DLD1 (cell line): ENCODE measurements around the gene SLC6A18.

Experiments
- in situ Hi-C: cut with HindIII; loops from 2 replicates; pipeline ENCODE4 v1.10.0; 2017; ENCODE audit warnings: low sequenced_read_pairs

SLC6A18 gene

DNA sequence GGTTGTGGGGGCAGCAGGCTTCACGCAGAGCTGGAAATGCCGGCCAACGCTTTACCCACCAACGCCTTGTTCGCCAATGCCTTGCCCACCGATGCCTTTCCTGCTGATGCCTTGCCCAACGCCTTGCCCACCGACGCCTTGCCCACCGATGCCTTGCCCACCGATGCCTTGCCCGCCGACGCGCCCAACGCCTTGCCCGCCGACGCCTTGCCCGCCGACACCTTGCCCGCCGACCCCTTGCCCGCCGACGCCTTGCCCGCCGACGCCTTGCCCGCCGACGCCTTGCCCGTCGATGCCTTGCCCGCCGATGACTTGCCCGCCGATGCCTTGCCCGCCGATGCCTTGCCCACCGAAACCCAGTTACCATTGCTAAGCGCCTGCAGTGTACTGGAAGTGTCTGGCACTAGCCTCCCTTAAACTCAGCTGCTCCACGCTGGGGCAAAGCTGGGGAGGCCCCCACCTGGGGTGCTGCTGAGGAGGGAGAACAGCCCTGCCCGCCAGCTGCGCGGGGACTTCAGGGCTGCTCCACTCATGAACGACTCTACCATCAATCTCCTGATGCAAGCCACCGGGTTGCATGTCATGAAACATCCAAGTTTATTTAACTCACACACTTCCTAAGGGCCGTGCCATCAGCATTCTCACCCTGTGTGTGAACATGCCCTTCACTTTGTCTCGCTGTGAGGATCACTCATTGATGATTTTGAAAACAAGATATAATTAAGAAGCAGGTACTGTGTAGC lies 1.8 kb downstream of the SLC6A18 start:
- in situ Hi-C loops = loop anchor here (10.0 kb wide), 1 partner anchor 88 kb away; no protein-coding TSS in a partner anchor

GRCh38 chr5:1227667-1228066 lies 2.5 kb downstream of the SLC6A18 start:
- in situ Hi-C loops = loop anchor here (10.0 kb wide), 1 partner anchor 87 kb away; no protein-coding TSS in a partner anchor

DNA sequence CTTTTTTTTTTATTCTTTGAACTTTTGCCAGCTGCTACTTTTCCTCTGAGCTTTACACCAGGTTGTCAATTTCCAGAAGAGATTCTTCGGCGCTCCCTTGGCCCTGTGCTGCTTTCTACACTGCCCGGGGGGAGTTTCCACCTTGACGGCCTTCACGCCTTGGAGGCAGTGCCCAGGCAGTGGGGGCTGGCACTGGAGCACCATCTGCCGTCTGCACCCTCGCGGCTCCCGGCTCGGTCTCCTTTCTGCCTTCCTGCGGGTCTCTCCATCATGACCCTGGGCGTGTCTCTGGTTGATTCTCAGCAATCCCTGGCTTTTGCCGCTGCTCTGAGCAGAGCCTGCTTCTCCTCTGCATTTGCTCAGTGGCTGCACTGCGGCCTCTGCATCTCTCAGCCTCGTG lies 2.9 kb downstream of the SLC6A18 start:
- in situ Hi-C loops = loop anchor here (10.0 kb wide), 1 partner anchor 87 kb away; no protein-coding TSS in a partner anchor

- in situ Hi-C loops = loop anchor here (10.0 kb wide), 1 partner anchor 86 kb away; no protein-coding TSS in a partner anchor
These were observed 3.8 kb downstream of the SLC6A18 start for GRCh38 chr5:1229023-1229422.

- in situ Hi-C loops = loop anchor here (10.0 kb wide), 1 partner anchor 85 kb away; no protein-coding TSS in a partner anchor
These were observed 4.6 kb downstream of the SLC6A18 start for GRCh38 chr5:1229822-1230221.

- in situ Hi-C loops = no loop called here
These were observed 5.4 kb downstream of the SLC6A18 start for GRCh38 chr5:1230551-1230950.

GRCh38 chr5:1231354-1231905 lies 6.2 kb downstream of the SLC6A18 start:
- in situ Hi-C loops = no loop called here

- in situ Hi-C loops = no loop called here
These were observed 7.6 kb downstream of the SLC6A18 start for GRCh38 chr5:1232780-1233179.

- in situ Hi-C loops = no loop called here
These were observed 10.2 kb downstream of the SLC6A18 start for GRCh38 chr5:1235379-1235778.

DNA sequence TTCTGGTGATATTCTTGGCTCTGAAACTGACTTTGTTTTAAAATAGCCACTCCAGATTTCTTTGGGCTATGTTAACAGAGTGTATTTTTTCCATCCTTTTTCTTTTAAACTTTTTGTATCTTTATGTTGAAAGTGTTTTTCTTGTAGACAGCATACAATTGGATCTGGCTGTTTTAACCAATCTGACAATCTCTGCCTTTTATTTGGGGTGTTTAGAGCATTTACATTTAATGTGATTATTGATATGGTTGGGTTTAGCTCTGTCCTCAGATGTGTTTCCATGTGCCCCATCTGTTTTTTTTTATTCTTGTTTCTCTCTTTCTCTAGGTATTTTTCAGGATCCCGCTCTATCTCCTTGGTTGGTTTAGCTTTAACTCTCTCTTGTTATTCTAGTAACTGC lies 10.7 kb downstream of the SLC6A18 start:
- in situ Hi-C loops = no loop called here

DNA sequence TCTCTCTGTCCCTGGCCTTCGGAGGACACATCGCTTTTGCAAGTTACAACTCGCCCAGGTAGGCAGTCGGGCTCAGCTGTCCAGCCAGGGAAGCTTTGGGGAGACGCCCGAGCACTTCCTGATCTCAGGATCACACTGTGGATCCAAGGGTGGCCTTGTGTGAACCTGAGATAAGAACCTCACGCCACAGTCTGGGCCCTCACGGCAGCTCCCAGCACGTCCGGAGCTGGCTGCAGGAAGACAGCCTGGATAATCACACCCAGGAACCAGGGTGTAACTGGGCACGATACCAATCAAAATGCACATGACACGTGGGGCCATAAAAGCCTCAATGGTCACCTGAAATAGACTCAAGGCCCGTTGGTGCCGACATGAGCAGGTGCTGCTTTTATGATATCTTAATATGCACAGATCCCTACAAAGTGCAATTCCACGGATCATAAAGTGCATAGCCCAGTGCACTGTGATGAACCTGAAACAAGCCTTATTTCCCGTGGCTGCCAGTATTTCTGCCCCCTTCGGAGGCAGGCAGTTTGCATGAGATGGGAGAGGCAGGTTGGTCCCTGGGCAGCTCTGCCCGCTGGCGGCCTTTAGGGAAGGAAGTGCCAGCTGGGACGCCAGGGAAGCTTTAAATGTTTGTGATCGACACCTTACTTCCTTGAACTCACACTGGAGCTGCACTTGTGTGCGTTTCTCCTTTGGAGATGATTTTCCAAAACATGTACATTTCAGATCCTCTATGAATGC lies 14.5 kb downstream of the SLC6A18 start:
- in situ Hi-C loops = no loop called here

DNA sequence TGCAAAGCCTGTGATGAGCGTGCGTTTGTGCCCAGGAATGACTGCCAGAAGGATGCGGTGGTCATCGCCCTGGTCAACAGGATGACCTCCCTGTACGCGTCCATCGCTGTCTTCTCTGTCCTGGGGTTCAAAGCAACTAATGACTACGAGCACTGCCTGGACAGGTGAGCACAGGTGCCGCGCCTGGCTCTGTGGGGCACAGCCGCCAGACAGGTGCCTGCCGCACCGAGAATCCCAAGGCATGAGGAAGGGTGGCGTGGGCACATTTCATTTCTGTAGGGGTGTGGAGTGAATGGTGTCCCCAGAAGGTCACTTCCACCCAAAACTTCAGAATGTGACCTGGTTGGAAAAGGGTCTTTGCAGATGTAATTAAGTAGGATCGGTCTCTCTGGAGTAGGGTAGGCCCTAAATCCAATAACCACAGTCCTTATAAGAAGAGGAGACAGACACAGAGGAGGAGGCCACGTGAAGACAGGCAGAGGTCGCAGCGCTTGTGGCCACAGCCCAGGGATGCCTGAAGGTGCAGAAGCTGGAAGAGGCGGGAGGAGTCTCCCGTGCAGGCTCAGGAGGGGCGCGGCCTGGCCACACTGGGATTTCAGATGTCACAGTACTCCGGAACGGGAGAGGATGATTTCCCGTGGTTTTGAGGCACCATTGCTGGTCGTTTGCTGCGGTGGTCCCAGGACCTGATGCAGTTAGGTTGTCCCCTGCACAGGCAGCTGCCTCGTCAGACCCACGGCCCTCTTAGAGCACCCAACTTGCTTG lies 15.5 kb downstream of the SLC6A18 start:
- in situ Hi-C loops = no loop called here

- in situ Hi-C loops = no loop called here
These were observed 16.4 kb downstream of the SLC6A18 start for GRCh38 chr5:1241509-1242080.

- in situ Hi-C loops = no loop called here
These were observed 17.7 kb downstream of the SLC6A18 start for GRCh38 chr5:1242733-1243486.

DNA sequence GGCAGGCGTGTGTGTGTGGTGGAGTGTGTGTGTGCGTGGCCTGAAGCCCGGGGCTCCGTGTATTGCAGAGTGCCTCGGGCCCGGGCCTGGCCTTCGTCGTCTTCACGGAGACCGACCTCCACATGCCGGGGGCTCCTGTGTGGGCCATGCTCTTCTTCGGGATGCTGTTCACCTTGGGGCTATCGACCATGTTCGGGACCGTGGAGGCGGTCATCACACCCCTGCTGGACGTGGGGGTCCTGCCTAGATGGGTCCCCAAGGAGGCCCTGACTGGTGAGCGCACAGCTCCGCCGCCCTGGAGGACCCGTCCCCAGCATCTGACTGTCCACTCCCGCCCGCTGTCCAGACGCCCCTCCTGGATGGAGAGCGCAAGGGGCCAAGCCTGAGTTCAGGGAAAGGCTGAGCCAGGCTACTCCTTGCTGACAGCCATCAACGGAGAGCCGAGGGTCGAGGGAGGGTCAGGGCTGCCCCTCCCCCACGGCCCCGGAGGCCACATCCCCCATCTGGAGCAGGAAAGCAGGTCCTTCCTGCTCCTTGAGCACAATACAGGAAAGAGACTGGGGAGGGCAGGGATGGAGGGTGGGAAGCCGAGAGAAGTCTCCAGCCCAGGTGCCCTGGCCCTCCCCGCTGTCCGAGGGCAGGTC lies 18.4 kb downstream of the SLC6A18 start:
- in situ Hi-C loops = no loop called here

- in situ Hi-C loops = no loop called here
These were observed 19.1 kb downstream of the SLC6A18 start for GRCh38 chr5:1244255-1244654.

DNA sequence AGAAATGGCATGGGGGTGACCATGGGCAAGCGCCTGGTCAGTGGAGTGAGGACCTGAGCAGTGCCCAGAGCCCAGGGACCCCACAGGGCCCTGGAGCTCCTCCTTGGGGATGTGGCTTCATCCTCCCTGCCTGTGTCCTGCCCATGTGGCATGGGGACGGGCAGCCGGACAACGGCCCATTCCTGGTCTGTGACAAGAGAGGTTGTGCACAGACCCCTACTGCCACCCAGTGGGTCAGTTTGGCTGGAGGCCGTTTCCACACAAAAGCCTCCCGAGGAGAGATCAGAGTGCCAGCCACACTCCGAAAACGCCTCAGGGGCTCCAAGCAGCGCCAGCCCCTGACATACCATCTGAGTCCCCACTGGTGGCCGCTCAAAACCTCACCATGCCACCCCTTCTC lies 19.8 kb downstream of the SLC6A18 start:
- in situ Hi-C loops = no loop called here

- in situ Hi-C loops = no loop called here
These were observed 20.9 kb downstream of the SLC6A18 start for GRCh38 chr5:1245905-1246576.
